Hindlimb muscle (tissue), 1 donor: ENCODE data around the gene NPAS2. TPM values are rescaled to one million over a fixed set of nuclear protein-coding genes. Genes with fewer than 3 reads are reported as not detected.

Source experiments
- DNase-seq: peaks from one replicate; pipeline ENCODE4 v3.0.0-alpha.2; 2013
- polyA plus RNA-seq: library from polyadenylated mRNA; unstranded; fragments of 120-200 nt; gene quantifications from one replicate; pipeline ENCODE4 v1.2.1, GENCODE V29; 2013; ENCODE audit not compliant: insufficient read length

NPAS2 gene
- polyA plus RNA-seq, 1 donor, result 8.7 TPM

GRCh38 chr2:100945930-100946607, 126.1 kb downstream of the NPAS2 start:
- DNase-seq, result no peak

GRCh38 chr2:100948942-100949811, 129.2 kb downstream of the NPAS2 start:
- DNase-seq, result no peak

- DNase-seq, result no peak
Observed at GRCh38 chr2:100952512-100952911, 132.6 kb downstream of the NPAS2 start.

- no peak for DNase-seq
Observed at GRCh38 chr2:100953406-100954043, 133.6 kb downstream of the NPAS2 start.

- DNase-seq, result no peak
Observed at GRCh38 chr2:100954044-100954420, 134.1 kb downstream of the NPAS2 start.

- no peak for DNase-seq
Observed at GRCh38 chr2:100955226-100955625, 135.3 kb downstream of the NPAS2 start.

- no peak for DNase-seq
Observed at GRCh38 chr2:100956081-100956480, 136.1 kb downstream of the NPAS2 start.

GRCh38 chr2:100957996-100958653, 138.2 kb downstream of the NPAS2 start:
- peak; percentile 62 for DNase-seq

- DNase-seq, result no peak
Observed at GRCh38 chr2:100959225-100959880, 139.4 kb downstream of the NPAS2 start.

- no peak for DNase-seq
Observed at GRCh38 chr2:100960688-100961087, 140.7 kb downstream of the NPAS2 start.

GRCh38 chr2:100962366-100963025, 142.6 kb downstream of the NPAS2 start:
- no peak for DNase-seq

- no peak for DNase-seq
Observed at GRCh38 chr2:100963026-100963375, 143.1 kb downstream of the NPAS2 start.

- peak; percentile 33 for DNase-seq
Observed at GRCh38 chr2:100964222-100964621, 144.3 kb downstream of the NPAS2 start.

- peak; percentile 65 for DNase-seq
Observed at GRCh38 chr2:100964681-100965169, 144.8 kb downstream of the NPAS2 start.

GRCh38 chr2:100965596-100965995, 145.7 kb downstream of the NPAS2 start:
- DNase-seq, result no peak

- no peak for DNase-seq
Observed at GRCh38 chr2:100967716-100968115, 147.8 kb downstream of the NPAS2 start.

- no peak for DNase-seq
Observed at GRCh38 chr2:100968146-100969145, 148.5 kb downstream of the NPAS2 start.

- no peak for DNase-seq
Observed at GRCh38 chr2:100969998-100970397, 150.1 kb downstream of the NPAS2 start.

- no peak for DNase-seq
Observed at GRCh38 chr2:100971221-100971620, 151.3 kb downstream of the NPAS2 start.

GRCh38 chr2:100972452-100972851, 152.5 kb downstream of the NPAS2 start:
- DNase-seq, result no peak
